NCI-H187 treated with DMSO at 0.1 percent for 48 hours (cell line): Measurements from ENCODE around the gene PACRG.

Experiments
- DNase-seq: peaks from one replicate; lab custom pipeline; 2025; lab: John Stamatoyannopoulos, UW

Gene PACRG

GRCh38 chr6:163200694-163201093 lies 472.9 kb downstream of the PACRG start:
- no peak for DNase-seq

- DNase-seq = no peak
Measured at GRCh38 chr6:163201855-163202254, 474.1 kb downstream of the PACRG start.

GRCh38 chr6:163206196-163206595 lies 478.4 kb downstream of the PACRG start:
- DNase-seq = no peak

GRCh38 chr6:163207431-163208383 lies 479.9 kb downstream of the PACRG start:
- no peak for DNase-seq

- no peak for DNase-seq
Measured at GRCh38 chr6:163209005-163209404, 481.2 kb downstream of the PACRG start.

- DNase-seq = no peak
Measured at GRCh38 chr6:163212123-163212522, 484.3 kb downstream of the PACRG start.

- no peak for DNase-seq
Measured at GRCh38 chr6:163214259-163214658, 486.5 kb downstream of the PACRG start.

- no peak for DNase-seq
Measured at GRCh38 chr6:163218361-163218894, 490.7 kb downstream of the PACRG start.

GRCh38 chr6:163226181-163226835 lies 498.5 kb downstream of the PACRG start:
- no peak for DNase-seq

- DNase-seq = no peak
Measured at GRCh38 chr6:163226836-163227485, 499.2 kb downstream of the PACRG start.

GRCh38 chr6:163228041-163228440 lies 500.3 kb downstream of the PACRG start:
- DNase-seq = no peak

GRCh38 chr6:163229050-163229449 lies 501.3 kb downstream of the PACRG start:
- no peak for DNase-seq

GRCh38 chr6:163230901-163231300 lies 503.1 kb downstream of the PACRG start:
- DNase-seq = no peak

- no peak for DNase-seq
Measured at GRCh38 chr6:163231356-163232014, 503.7 kb downstream of the PACRG start.

GRCh38 chr6:163232015-163232523 lies 504.3 kb downstream of the PACRG start:
- no peak for DNase-seq

- DNase-seq = no peak
Measured at GRCh38 chr6:163232649-163233048, 504.9 kb downstream of the PACRG start.

- no peak for DNase-seq
Measured at GRCh38 chr6:163237110-163237509, 509.3 kb downstream of the PACRG start.

- DNase-seq = no peak
Measured at GRCh38 chr6:163239572-163240340, 512.0 kb downstream of the PACRG start.

- no peak for DNase-seq
Measured at GRCh38 chr6:163240556-163240955, 512.8 kb downstream of the PACRG start.

GRCh38 chr6:163241683-163242082 lies 513.9 kb downstream of the PACRG start:
- no peak for DNase-seq

- DNase-seq = no peak
Measured at GRCh38 chr6:163243083-163243482, 515.3 kb downstream of the PACRG start.
